Subcutaneous abdominal adipose tissue (tissue), 5 donors: Measurements from ENCODE around the gene OR10J1.
"Not testable (repeated sequence)": the region's sequence is repeated elsewhere in the genome, so short reads cannot be mapped to it uniquely, and the experiment has no call there.

Experiments used
- H3K27ac ChIP-seq: one replicate; pipeline ENCODE4 v1.7.0; 2013; ENCODE audit warnings: low read depth, mild to moderate bottlenecking, inconsistent platforms, low read length, moderate library complexity
- H3K27me3 ChIP-seq, 5 donors: one replicate each; pipeline ENCODE4 v1.7.0; 2013; ENCODE audit warnings: low read length in 5 of 5, inconsistent platforms in 1 of 5; ENCODE audit not compliant: control insufficient read depth in 5 of 5, insufficient read depth in 4 of 5
- H3K36me3 ChIP-seq, 5 donors: one replicate each; pipeline ENCODE4 v1.7.0; 2013; ENCODE audit warnings: low read length in 5 of 5; ENCODE audit not compliant: control insufficient read depth in 5 of 5, insufficient read depth in 5 of 5
- H3K4me1 ChIP-seq, 5 donors: one replicate each; pipeline ENCODE4 v1.7.0; 2013; ENCODE audit warnings: low read length in 5 of 5, mild to moderate bottlenecking in 3 of 5, moderate library complexity in 1 of 5; ENCODE audit not compliant: control insufficient read depth in 5 of 5, insufficient read depth in 5 of 5
- H3K4me3 ChIP-seq, 5 donors: one replicate each; pipeline ENCODE4 v1.7.0; 2013; ENCODE audit warnings: low read length in 5 of 5, low read depth in 1 of 5
- H3K9ac ChIP-seq, 5 donors: one replicate each; pipeline ENCODE4 v1.7.0; 2013; ENCODE audit warnings: low read length in 5 of 5, mild to moderate bottlenecking in 4 of 5, moderate library complexity in 3 of 5
- H3K9me3 ChIP-seq, 5 donors: one replicate each; pipeline ENCODE4 v1.7.0; 2013; ENCODE audit warnings: low read length in 5 of 5; ENCODE audit not compliant: control insufficient read depth in 5 of 5
- donor health status: healthy.
- donor health status: healthy.
- donor health status: healthy.
- donor health status: healthy.
- donor health status: healthy.

Gene OR10J1

DNA sequence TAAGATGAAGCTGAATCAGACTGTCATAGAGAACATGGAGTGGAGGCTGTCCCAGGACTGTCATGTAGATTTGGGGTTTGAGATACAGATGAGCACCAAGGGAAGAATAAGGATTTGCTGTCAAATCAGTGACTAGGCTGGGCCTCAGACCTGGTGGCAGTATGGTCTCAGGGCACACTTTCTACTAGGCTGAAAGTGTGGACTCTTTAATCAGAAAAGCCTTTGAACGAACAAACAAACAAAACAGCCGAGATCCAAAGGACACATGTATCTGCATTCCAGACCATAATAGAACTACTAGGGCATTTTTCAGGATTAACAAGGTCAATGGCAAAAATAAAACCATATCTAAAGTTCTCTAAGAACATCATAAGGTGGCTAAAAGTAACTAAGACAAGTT lies 2.9 kb downstream of the OR10J1 start:
- Histone ChIP-seq H3K27me3 (no peaks in the 10 kb centered on the region), H3K4me3 (no peak overlapping the region), H3K9ac (no peak overlapping the region), H3K4me1 (no peaks in the 10 kb centered on the region), H3K27ac (no peak overlapping the region), H3K36me3 (no peaks in the 10 kb centered on the region), H3K9me3 (peaks cover 0 to 4% (median 0%) of the 10 kb centered on the region in 5 donors)

DNA sequence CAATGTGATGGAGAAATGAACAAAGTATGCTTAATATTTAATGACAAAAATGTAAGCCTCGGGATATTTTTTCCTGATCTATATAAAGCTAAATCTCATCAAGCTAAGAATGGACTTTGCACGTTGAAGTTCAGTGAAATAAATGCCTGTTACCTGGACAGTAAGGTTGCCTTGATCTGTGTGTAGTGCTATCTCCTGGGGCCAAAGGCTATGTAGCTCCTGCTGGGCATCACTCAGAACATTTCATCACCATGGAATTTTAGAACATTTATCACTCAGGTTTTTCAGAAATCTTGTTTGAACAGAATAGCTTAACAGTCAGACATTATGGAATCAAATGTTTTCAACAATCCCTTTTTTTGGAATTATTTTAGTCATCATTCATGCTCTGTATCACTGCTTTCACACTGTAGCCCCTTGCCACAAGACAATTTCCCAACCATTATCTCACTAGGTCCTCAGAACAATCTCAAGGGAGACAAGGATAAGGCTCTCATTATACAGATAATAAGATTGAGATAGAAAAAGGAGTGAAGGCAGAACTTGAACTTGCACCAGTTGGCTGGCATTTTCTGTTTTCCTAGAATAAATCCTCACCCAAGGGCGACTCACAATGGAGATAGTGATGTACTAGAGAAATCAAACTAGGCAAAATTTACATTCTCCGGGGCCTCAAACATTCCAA lies 3.7 kb downstream of the OR10J1 start:
- H3K9me3 ChIP-seq: peaks cover 0 to 4% (median 0%) of the 10 kb centered on the region in 5 donors
- no peaks in the 10 kb centered on the region for H3K27me3 ChIP-seq
- H3K27ac ChIP-seq: no peak overlapping the region
- H3K4me1 ChIP-seq: no peaks in the 10 kb centered on the region
- H3K4me3 ChIP-seq: no peak overlapping the region
- H3K9ac ChIP-seq: no peak overlapping the region
- no peaks in the 10 kb centered on the region for H3K36me3 ChIP-seq

DNA sequence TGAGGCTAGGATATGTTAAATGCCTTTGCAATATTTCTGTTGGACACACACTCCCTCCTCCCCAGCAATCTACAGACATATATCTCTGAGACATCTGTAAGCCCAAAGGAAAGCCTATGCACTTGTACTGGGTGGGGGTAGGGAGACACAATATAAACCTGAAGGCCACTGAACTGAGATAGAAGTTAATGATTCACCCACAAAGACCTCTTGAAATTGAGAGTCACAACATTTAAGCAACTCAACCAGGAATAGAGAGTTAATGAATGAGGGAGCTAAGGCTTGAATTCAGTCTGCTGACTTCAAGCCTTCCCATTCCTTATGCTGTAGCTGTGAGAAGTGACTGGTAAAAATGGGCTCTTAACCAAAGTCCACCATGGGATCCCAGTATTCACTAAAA lies 5.0 kb downstream of the OR10J1 start:
- Histone ChIP-seq H3K27ac (no peak overlapping the region), H3K9ac (no peak overlapping the region), H3K4me3 (no peak overlapping the region), H3K9me3 (peaks cover 0 to 4% (median 0%) of the 10 kb centered on the region in 5 donors), H3K4me1 (no peaks in the 10 kb centered on the region), H3K36me3 (no peaks in the 10 kb centered on the region), H3K27me3 (no peaks in the 10 kb centered on the region)

DNA sequence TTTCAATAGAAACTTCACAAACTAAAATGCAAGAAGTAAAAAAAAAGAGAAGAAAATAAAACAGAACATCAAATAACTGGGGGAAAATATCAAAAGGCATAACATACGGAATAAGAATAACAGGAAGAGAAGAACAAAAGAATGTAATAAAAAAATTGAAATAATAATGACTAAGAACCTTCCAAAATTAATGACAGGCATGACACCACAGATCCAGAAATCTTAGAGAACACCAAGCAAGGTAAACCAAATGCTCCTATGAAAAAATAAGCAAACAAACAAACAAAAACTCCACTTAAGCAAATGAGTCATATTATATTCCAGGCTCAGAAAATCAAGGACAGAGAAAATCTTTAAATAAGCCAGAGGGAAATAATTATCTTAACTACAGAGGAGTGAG lies 8.7 kb downstream of the OR10J1 start:
- H3K9me3 ChIP-seq: peaks cover 0 to 4% (median 0%) of the 10 kb centered on the region in 5 donors
- H3K9ac ChIP-seq: no peak overlapping the region
- no peaks in the 10 kb centered on the region for H3K4me1 ChIP-seq

DNA sequence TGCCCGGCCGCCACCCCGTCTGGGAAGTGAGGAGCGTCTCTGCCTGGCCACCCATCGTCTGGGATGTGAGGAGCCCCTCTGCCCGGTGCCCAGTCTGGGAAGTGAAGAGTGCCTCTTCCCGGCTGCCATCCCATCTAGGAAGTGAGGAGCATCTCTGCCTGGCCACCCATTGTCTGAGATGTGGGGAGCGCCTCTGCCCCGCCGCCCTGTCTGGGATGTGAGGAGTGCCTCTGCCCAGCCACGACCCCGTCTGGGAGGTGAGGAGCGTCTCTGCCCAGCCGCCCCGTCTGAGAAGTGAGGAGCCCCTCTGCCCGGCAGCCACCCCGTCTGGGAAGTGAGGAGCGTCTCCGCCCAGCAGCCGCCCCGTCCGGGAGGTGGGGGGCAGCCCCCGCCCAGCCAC lies 10.1 kb downstream of the OR10J1 start:
- H3K9ac ChIP-seq, H3K9me3 ChIP-seq: not testable (repeated sequence)

More for the DNA sequence above, 8.7 kb downstream of the OR10J1 start:
- H3K36me3 ChIP-seq: no peaks in the 10 kb centered on the region
- H3K4me3 ChIP-seq: no peak overlapping the region
- H3K27ac ChIP-seq: no peak overlapping the region
- no peaks in the 10 kb centered on the region for H3K27me3 ChIP-seq

DNA sequence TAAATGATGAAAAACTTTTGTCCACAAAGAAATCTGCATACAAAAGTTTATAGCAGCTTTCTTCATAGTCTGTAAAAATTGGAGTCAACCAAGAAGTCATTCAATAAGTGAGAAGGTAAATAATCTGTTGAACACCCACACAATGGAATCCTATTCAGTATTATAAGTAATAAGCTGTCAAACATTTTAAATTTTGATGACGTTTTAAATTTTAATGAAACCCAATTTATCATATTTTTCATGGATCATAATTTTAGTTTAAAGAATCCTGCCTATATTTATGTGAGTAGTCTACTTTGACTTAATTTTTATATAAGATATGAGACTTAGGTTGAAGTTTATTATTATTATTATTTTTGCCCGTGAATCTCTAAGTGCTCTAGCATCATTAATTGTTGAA lies 20.0 kb downstream of the OR10J1 start:
- Histone ChIP-seq H3K9me3 (peaks cover 0 to 11% (median 8%) of the 10 kb centered on the region in 5 donors), H3K36me3 (no peaks in the 10 kb centered on the region), H3K4me3 (no peak overlapping the region), H3K9ac (no peak overlapping the region), H3K4me1 (no peaks in the 10 kb centered on the region), H3K27me3 (no peaks in the 10 kb centered on the region), H3K27ac (no peak overlapping the region)

More for the DNA sequence above, 10.1 kb downstream of the OR10J1 start:
- H3K27ac ChIP-seq, H3K27me3 ChIP-seq, H3K4me3 ChIP-seq, H3K4me1 ChIP-seq, H3K36me3 ChIP-seq: not testable (repeated sequence)

DNA sequence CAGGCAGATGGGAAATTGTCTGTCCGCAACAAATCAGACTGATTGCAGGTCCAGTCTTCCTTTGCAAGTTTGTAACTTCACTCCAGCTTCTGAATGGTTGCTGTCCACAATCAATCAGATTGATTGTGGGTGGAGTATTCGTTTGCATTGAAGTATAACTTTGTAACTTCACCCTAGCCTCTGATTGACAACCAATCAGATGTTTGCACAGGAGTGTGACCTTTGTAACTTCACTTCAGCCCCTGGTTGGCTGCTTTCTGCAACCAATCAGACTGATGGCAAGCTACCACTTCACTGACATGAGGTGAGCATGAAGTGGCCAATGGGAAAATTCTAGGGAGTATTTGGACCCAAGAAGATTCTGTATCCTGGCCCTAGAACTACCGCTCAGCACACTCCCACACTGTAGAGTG lies 25.7 kb downstream of the OR10J1 start:
- H3K36me3 ChIP-seq: no peaks in the 10 kb centered on the region
- peaks cover 0 to 11% (median 8%) of the 10 kb centered on the region in 5 donors for H3K9me3 ChIP-seq
- H3K27me3 ChIP-seq: no peaks in the 10 kb centered on the region
- no peaks in the 10 kb centered on the region for H3K4me1 ChIP-seq
- H3K9ac ChIP-seq: no peak overlapping the region
- H3K4me3 ChIP-seq: no peak overlapping the region
- no peak overlapping the region for H3K27ac ChIP-seq

DNA sequence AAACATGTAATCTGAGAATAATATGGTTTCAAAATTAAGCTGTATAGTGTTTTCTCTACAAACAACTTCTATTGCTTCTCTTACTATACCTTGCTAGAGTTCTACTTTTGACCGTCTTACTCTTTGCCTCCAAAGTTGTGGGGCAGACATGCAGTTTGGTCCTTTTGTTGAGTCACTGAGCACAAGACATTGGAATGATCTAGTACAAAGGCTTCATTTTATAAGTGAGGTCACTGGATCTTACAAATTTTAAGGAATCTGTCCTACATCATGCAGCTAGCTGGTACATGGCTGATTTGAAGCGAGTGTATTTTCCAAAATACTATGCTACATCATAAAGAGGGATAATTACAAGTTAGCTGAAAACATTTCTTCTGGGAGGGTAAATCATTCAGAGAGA lies 28.8 kb downstream of the OR10J1 start:
- Histone ChIP-seq H3K27ac (no peak overlapping the region), H3K9ac (no peak overlapping the region), H3K4me1 (no peaks in the 10 kb centered on the region), H3K36me3 (no peaks in the 10 kb centered on the region), H3K4me3 (no peak overlapping the region), H3K27me3 (no peaks in the 10 kb centered on the region), H3K9me3 (no peaks in the 10 kb centered on the region)

DNA sequence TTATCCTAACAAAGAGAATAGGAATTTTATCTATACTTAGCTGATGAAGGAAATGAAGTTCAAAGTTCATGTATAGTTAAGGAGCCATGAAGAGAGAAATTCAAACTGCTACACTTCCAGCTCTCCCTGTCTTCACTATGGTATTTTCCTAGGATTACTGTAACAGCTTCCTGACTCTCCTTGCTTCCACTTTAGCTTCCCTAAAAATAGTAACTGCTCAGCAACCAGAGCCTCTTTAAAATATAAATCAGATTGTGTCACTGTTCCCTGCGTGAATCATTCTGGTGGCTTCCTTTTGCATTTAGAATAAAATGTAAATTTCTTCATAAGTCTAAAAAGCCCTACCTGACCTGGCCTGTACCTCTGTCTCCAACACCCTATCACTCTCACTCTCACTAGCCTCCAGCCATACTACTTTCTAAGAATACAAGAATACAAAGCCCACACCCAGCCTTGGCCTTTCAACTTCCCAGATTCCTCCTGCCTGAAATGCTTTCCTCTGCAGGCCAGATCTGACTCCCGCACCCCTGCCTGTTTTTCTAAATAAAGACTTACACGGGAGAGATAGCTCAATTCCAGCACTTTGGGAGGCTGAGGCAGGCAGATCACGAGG lies 30.5 kb downstream of the OR10J1 start:
- H3K36me3 ChIP-seq: no peaks in the 10 kb centered on the region
- H3K9me3 ChIP-seq: no peaks in the 10 kb centered on the region
- H3K4me1 ChIP-seq: no peaks in the 10 kb centered on the region
- no peak overlapping the region for H3K4me3 ChIP-seq
- no peaks in the 10 kb centered on the region for H3K27me3 ChIP-seq
- H3K27ac ChIP-seq: no peak overlapping the region
- H3K9ac ChIP-seq: no peak overlapping the region

DNA sequence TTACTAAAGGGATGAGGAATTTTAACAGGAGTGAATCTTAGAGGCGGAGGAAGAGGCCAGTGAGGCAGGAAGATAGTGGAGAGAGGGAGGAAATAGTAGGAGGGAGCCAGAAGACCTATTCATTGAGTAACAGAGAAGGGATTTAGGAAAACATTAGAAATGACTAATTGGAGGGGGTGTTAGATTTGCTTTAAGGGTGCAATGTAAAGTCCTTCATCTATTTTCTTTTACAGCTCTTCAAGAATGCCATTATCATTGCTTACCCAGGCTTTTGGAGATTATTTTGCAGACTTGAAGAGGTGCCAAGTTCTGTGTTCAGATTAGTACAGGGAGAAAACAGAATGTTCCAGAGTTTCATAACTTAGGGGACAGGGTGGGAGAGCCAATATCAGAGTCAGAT lies 33.8 kb downstream of the OR10J1 start:
- no peak overlapping the region for H3K4me3 ChIP-seq
- no peaks in the 10 kb centered on the region for H3K27me3 ChIP-seq
- H3K27ac ChIP-seq: no peak overlapping the region
- no peaks in the 10 kb centered on the region for H3K36me3 ChIP-seq
- no peak overlapping the region for H3K9ac ChIP-seq
- no peaks in the 10 kb centered on the region for H3K9me3 ChIP-seq
- H3K4me1 ChIP-seq: no peaks in the 10 kb centered on the region
